ENCODE data around the gene ZNF3. TPM values are rescaled to one million over a fixed set of nuclear protein-coding genes. Genes with fewer than 3 reads are reported as not detected.
A peak's percentile ranks its signal among the peaks of the same experiment; 100 is the strongest.

ZNF3 gene
- total and polyA plus RNA-seq, 9 of the 15 experiments (the other 6 are each of a cell fraction or from before 2014, with no cell fraction given): 30.0 to 64.9 (median 51.5) TPM

DNA sequence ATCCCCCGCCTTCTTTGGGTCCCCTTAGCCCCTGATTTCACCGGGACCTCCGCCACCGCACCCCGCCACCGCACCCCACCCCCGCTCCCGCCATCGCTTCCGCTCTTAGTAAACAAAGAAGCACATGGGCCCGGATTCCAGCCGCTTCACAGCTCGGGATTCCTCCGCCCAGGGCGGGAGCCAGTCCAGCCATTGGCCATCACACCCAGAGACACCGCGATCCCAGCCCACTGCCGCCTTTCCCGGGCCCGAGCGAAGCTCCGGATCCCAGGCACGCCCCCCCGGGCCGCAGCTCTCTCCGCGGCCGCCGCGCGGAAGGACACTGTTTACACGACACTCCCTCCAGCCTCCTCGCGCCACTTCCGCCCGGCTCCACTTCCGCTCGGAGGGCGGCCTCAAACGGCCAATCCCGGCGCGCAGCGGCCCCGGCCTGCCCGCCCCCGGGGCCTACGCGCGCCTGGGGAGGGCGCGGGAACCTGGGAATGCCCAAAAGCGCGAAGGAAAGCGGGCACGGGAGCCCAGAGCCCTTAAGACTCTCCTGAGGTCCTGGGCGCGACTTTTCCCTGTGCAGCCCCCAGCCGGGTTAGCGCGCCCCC lies 19.0 kb upstream of the ZNF3 start (continued):
- TF ChIP-seq, protein P1, sequence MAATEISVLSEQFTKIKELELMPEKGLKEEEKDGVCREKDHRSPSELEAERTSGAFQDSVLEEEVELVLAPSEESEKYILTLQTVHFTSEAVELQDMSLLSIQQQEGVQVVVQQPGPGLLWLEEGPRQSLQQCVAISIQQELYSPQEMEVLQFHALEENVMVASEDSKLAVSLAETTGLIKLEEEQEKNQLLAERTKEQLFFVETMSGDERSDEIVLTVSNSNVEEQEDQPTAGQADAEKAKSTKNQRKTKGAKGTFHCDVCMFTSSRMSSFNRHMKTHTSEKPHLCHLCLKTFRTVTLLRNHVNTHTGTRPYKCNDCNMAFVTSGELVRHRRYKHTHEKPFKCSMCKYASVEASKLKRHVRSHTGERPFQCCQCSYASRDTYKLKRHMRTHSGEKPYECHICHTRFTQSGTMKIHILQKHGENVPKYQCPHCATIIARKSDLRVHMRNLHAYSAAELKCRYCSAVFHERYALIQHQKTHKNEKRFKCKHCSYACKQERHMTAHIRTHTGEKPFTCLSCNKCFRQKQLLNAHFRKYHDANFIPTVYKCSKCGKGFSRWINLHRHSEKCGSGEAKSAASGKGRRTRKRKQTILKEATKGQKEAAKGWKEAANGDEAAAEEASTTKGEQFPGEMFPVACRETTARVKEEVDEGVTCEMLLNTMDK (IDR thresholded peaks at IDR 0.05; ENCODE audit: borderline replicate concordance, insufficient read depth, low read depth, low read length, poor library complexity, severe bottlenecking): no peak
- TF ChIP-seq NUFIP1 (IDR thresholded peaks at IDR 0.05; ENCODE audit: partially characterized antibody): no peak
- peak; percentile 85 for TF ChIP-seq MXI1 (IDR thresholded peaks at IDR 0.05; ENCODE audit: low read depth, low read length)
- TF ChIP-seq ZNF696 (CRISPR knock-in tag; conservative IDR thresholded peaks at IDR 0.05): no peak
- no peak for TF ChIP-seq CBX2 (IDR thresholded peaks at IDR 0.05; ENCODE audit: insufficient read depth, low read length, poor library complexity, severe bottlenecking)
- TF ChIP-seq, protein P2, sequence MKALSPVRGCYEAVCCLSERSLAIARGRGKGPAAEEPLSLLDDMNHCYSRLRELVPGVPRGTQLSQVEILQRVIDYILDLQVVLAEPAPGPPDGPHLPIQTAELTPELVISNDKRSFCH (CRISPR knock-in tag; IDR thresholded peaks at IDR 0.05): no peak
- TF ChIP-seq, protein P2 (tag; IDR thresholded peaks at IDR 0.05): 0 out of 2 replicates have a peak, but pooled peaks have one; percentile 24
- peak; percentile 55; the same call in 1 of the 2 replicates for TF ChIP-seq JUND (IDR thresholded peaks at IDR 0.05; ENCODE audit: borderline replicate concordance, low read depth, low read length)
- TF ChIP-seq JUND (tag; IDR thresholded peaks at IDR 0.05; ENCODE audit: borderline replicate concordance, low read depth, low read length): peak; percentile 23; the same call in 1 of the 3 replicates
- no peak for TF ChIP-seq SMAD2 (IDR thresholded peaks at IDR 0.05; ENCODE audit: low read depth, low read length)
- TF ChIP-seq HNRNPH1 (optimal IDR thresholded peaks at IDR 0.05; ENCODE audit: low read depth, low read length): no peak
- TF ChIP-seq XRCC5 (IDR thresholded peaks at IDR 0.05; ENCODE audit: low read depth, low read length): no peak; the same call in 1 of the 2 replicates
- peak; percentile 98 for TF ChIP-seq EGR1 (conservative IDR thresholded peaks at IDR 0.05)
- TF ChIP-seq SMAD1 (IDR thresholded peaks at IDR 0.05; ENCODE audit: low read depth, low read length, partially characterized antibody): no peak
- peak; percentile 99 for TF ChIP-seq SIN3A (IDR thresholded peaks at IDR 0.05; ENCODE audit: borderline replicate concordance in 2 of 2, control insufficient read depth in 1 of 2, low read depth in 2 of 2, low read length in 2 of 2)
- TF ChIP-seq MECOM (CRISPR knock-in tag; IDR thresholded peaks at IDR 0.05): no peak
- TF ChIP-seq, protein P3, sequence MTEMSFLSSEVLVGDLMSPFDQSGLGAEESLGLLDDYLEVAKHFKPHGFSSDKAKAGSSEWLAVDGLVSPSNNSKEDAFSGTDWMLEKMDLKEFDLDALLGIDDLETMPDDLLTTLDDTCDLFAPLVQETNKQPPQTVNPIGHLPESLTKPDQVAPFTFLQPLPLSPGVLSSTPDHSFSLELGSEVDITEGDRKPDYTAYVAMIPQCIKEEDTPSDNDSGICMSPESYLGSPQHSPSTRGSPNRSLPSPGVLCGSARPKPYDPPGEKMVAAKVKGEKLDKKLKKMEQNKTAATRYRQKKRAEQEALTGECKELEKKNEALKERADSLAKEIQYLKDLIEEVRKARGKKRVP (CRISPR knock-in tag; IDR thresholded peaks at IDR 0.05): 0 out of 2 replicates have a peak, but pooled peaks have one; percentile 25
- TF ChIP-seq HIVEP1 (CRISPR knock-in tag; IDR thresholded peaks at IDR 0.05): 0 out of 2 replicates have a peak, but pooled peaks have one; percentile 22
- TF ChIP-seq RFX1 (IDR thresholded peaks at IDR 0.05): no peak
- TF ChIP-seq, protein P4, sequence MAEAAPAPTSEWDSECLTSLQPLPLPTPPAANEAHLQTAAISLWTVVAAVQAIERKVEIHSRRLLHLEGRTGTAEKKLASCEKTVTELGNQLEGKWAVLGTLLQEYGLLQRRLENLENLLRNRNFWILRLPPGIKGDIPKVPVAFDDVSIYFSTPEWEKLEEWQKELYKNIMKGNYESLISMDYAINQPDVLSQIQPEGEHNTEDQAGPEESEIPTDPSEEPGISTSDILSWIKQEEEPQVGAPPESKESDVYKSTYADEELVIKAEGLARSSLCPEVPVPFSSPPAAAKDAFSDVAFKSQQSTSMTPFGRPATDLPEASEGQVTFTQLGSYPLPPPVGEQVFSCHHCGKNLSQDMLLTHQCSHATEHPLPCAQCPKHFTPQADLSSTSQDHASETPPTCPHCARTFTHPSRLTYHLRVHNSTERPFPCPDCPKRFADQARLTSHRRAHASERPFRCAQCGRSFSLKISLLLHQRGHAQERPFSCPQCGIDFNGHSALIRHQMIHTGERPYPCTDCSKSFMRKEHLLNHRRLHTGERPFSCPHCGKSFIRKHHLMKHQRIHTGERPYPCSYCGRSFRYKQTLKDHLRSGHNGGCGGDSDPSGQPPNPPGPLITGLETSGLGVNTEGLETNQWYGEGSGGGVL (CRISPR knock-in tag; IDR thresholded peaks at IDR 0.05): no peak
- peak; percentile 96 for TF ChIP-seq HDAC2 (IDR thresholded peaks at IDR 0.05)
- TF ChIP-seq ZBTB17 (CRISPR knock-in tag; IDR thresholded peaks at IDR 0.05): peak; percentile 61; the same call in 1 of the 2 replicates
- no peak for TF ChIP-seq ZKSCAN8 (CRISPR knock-in tag; IDR thresholded peaks at IDR 0.05)
- TF ChIP-seq RHOXF2B (CRISPR knock-in tag; conservative IDR thresholded peaks at IDR 0.05): no peak
